GM18951 (cell line): Measurements from ENCODE around the gene ARPC1B.
A peak's percentile ranks its signal among the peaks of the same experiment; 100 is the strongest.
"Not testable (repeated sequence)": the region's sequence is repeated elsewhere in the genome, so short reads cannot be mapped to it uniquely, and the experiment has no call there.

Experiments
- POLR2A ChIP-seq: IDR thresholded peaks from 4 replicates; pipeline ENCODE4 v1.6.1; 2011; ENCODE audit warnings: mild to moderate bottlenecking; ENCODE audit not compliant: insufficient read length, insufficient read depth; ENCODE audit errors: extremely low read depth
- in situ Hi-C: fragments of 300-500 bp; cut with MboI; formaldehyde crosslinking; loops from one replicate; pipeline ENCODE4 v1.12.0; 2022; ENCODE audit warnings: low sequenced_read_pairs, mixed read lengths, inconsistent platforms; ENCODE audit not compliant: unreplicated experiment

Gene ARPC1B

GRCh38 chr7:99386584-99387238 is 12.2 kb downstream of the ARPC1B start:
- in situ Hi-C loops, result no loop called here

GRCh38 chr7:99387239-99387635 is 12.7 kb downstream of the ARPC1B start:
- in situ Hi-C loops, result not testable (repeated sequence)

More at GRCh38 chr7:99386584-99387238, 12.2 kb downstream of the ARPC1B start:
- TF ChIP-seq POLR2A, result no peak

- in situ Hi-C loops, result no loop called here
- TF ChIP-seq POLR2A, result no peak
These were observed 13.4 kb downstream of the ARPC1B start for GRCh38 chr7:99387912-99388311.

GRCh38 chr7:99389772-99390171 is 15.2 kb downstream of the ARPC1B start:
- TF ChIP-seq POLR2A, result no peak

GRCh38 chr7:99390941-99391602 is 16.5 kb downstream of the ARPC1B start:
- in situ Hi-C loops, result no loop called here

More at GRCh38 chr7:99389772-99390171, 15.2 kb downstream of the ARPC1B start:
- in situ Hi-C loops, result no loop called here

DNA sequence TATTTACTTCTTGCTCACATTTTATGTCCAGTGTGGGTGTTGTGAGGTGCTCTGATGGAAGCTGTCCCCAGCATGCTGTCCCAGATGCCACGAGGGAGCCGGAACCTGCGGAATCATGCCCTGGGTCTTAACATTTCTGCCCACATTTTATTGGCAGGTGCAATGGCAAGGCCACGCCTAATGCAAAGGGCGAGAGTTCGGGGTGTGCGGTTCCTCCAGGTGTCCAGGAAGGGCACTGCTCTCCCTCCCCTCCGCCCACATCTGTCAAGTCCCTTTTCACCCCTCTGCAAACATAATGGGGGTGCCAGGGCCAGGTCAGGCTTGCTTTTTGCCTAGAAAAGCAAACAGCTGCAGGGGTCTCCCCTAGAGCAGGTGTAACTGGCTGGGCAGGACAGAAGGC is 17.5 kb downstream of the ARPC1B start:
- in situ Hi-C loops, result no loop called here
- peak; percentile 14 for TF ChIP-seq POLR2A

More at GRCh38 chr7:99390941-99391602, 16.5 kb downstream of the ARPC1B start:
- TF ChIP-seq POLR2A, result no peak

DNA sequence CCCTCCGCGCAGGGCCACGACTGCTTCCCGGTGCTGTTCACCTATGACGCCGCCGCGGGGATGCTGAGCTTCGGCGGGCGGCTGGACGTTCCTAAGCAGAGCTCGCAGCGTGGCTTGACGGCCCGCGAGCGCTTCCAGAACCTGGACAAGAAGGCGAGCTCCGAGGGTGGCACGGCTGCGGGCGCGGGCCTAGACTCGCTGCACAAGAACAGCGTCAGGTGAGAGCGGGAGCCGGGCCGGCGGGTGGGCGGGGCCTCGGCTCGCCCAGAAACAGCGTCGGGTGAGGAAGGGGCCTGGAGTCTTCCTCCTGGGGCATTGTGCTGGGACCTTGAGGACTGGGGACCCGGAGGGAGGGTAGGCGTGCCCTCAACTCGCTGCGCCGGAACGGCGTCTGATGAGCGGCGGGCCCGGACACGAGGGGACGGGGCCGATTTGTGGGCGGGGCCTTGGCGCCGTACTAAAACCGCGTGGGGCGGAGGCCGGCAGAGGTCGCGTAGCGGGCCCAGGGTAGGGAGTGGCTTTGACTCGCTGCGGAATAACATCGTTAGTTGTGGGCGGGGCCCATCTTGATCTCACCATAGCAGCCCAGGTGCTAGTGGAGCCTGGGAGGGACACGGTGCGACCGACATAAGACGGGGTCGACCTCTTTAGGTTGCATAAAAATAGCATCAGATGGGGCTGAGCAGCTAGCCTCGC is 18.3 kb downstream of the ARPC1B start:
- in situ Hi-C loops, result no loop called here
- TF ChIP-seq POLR2A, result no peak

GRCh38 chr7:99393355-99394187 is 19.0 kb downstream of the ARPC1B start:
- peak; percentile 25 for TF ChIP-seq POLR2A
- in situ Hi-C loops, result no loop called here

- in situ Hi-C loops, result no loop called here
- no peak for TF ChIP-seq POLR2A
These were observed 19.6 kb downstream of the ARPC1B start for GRCh38 chr7:99394188-99394502.

- in situ Hi-C loops, result no loop called here
- no peak for TF ChIP-seq POLR2A
These were observed 21.2 kb downstream of the ARPC1B start for GRCh38 chr7:99395616-99396327.

GRCh38 chr7:99396418-99397296 is 22.1 kb downstream of the ARPC1B start:
- peak; percentile 7 for TF ChIP-seq POLR2A
- in situ Hi-C loops, result no loop called here
